Measurements from ENCODE around the gene SMURF2. TPM values are rescaled to one million over a fixed set of nuclear protein-coding genes. Genes with fewer than 3 reads are reported as not detected.

Gene SMURF2
- polyA plus RNA-seq, 1 of the 3 experiments (the other 2 are of a cell fraction) = 36.6 TPM

DNA sequence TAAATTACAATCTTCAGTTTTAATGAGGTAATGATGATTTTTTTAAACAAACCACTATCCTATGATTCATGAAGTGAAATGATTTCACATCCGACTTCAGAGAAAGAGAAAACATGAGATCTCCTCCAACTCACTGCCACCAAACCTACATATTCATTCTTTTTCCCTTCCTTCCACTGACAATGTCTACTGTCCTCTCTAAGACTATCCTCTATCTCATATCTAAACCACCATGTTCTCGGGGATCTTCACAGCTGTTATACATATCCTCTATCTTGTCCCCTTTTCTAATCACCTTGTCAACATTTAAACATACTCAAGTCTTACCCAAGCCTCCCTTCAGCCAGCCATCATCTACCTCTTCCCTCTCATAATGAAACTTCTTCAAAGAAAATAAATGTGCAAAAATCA, 53.5 kb downstream of the SMURF2 start:
- ChIA-PET CTCF (interaction anchor here (1.0 to 3.0 kb wide), 2 partner anchors 11 to 12 kb away, joined by 3 to 7 read pairs; no protein-coding TSS in a partner anchor), POLR2A (no interaction called here)
- no peaks in the 10 kb centered on the region; the same call in 1 of the 2 replicates for H3K9me3 ChIP-seq
- TF ChIP-seq FOSL2 (IDR thresholded peaks at IDR 0.05; ENCODE audit: borderline replicate concordance, low read depth) = peak; percentile 9; the same call in 1 of the 2 replicates
- TF ChIP-seq RXRA (IDR thresholded peaks at IDR 0.05; ENCODE audit: borderline replicate concordance, low read depth) = no peak
- H3K4me2 ChIP-seq = peak overlapping the region; percentile 20
- WGBS (ENCODE audit: low lambda C conversion rate) = 59% methylated on average over 2 of the region's 2 CpGs
- H3K79me2 ChIP-seq (ENCODE audit: insufficient read depth) = peaks cover 100% of the 10 kb centered on the region
- peaks cover 2 to 29% of the 10 kb centered on the region in 2 experiments; a peak in 3 of 4 replicates for H3K4me1 ChIP-seq (ENCODE audit: control insufficient read depth in 1 of 2, insufficient read depth in 2 of 2, low read depth in 1 of 2, low read length in 1 of 2)
- no peaks in the 10 kb centered on the region for H3K9me2 ChIP-seq
- no peak overlapping the region for H3K4me3 ChIP-seq (ENCODE audit: low read depth in 2 of 2, low read length in 1 of 2)
- H2AFZ ChIP-seq (ENCODE audit: low read depth) = no peak overlapping the region
- H3K27ac ChIP-seq (ENCODE audit: low read depth in 2 of 2, low read length in 1 of 2) = peak overlapping the region in 1 of 2 experiments; percentile 83; a peak in 3 of 4 replicates
- peaks cover 0 to 28% of the 10 kb centered on the region in 2 experiments for H3K36me3 ChIP-seq (replicated peaks in 1 of 2; ENCODE audit: control insufficient read depth in 1 of 2, insufficient read depth in 2 of 2, low read length in 1 of 2)
- no peaks in the 10 kb centered on the region for H3K27me3 ChIP-seq (ENCODE audit: insufficient read depth)
- H3K9ac ChIP-seq = peak overlapping the region; percentile 6; the same call in 1 of the 2 replicates
- peaks cover 97% of the 10 kb centered on the region for H4K20me1 ChIP-seq (ENCODE audit: insufficient read depth)
- no peak for DNase-seq
- H3F3A ChIP-seq (replicated peaks; ENCODE audit: insufficient read depth) = peaks cover 65% of the 10 kb centered on the region

GRCh38 chr17:64607862-64608565, 54.1 kb downstream of the SMURF2 start:
- Histone ChIP-seq H3K9ac (no peak overlapping the region), H3K9me2 (no peaks in the 10 kb centered on the region), H3K27me3 (ENCODE audit: insufficient read depth) (no peaks in the 10 kb centered on the region), H3K79me2 (ENCODE audit: insufficient read depth) (peaks cover 100% of the 10 kb centered on the region), H3F3A (replicated peaks; ENCODE audit: insufficient read depth) (peaks cover 68% of the 10 kb centered on the region), H3K9me3 (no peaks in the 10 kb centered on the region; the same call in 1 of the 2 replicates), H2AFZ (ENCODE audit: low read depth) (no peak overlapping the region), H3K4me1 (ENCODE audit: control insufficient read depth in 1 of 2, insufficient read depth in 2 of 2, low read depth in 1 of 2, low read length in 1 of 2) (peaks cover 2 to 29% of the 10 kb centered on the region in 2 experiments; a peak in 3 of 4 replicates), H3K4me3 (ENCODE audit: low read depth in 2 of 2, low read length in 1 of 2) (no peak overlapping the region), H4K20me1 (ENCODE audit: insufficient read depth) (peaks cover 99% of the 10 kb centered on the region), H3K27ac (ENCODE audit: low read depth in 2 of 2, low read length in 1 of 2) (peak overlapping the region in 1 of 2 experiments; percentile 83; a peak in 2 of 4 replicates), H3K4me2 (peak overlapping the region; percentile 20), H3K36me3 (replicated peaks in 1 of 2; ENCODE audit: control insufficient read depth in 1 of 2, insufficient read depth in 2 of 2, low read length in 1 of 2) (peaks cover 0 to 28% of the 10 kb centered on the region in 2 experiments)
- ChIA-PET POLR2A (no interaction called here), CTCF (interaction anchor here (1.0 to 3.0 kb wide), 2 partner anchors 11 to 12 kb away, joined by 3 to 7 read pairs; no protein-coding TSS in a partner anchor)
- no peak for TF ChIP-seq USF1 (IDR thresholded peaks at IDR 0.05; ENCODE audit: borderline replicate concordance, low read depth)
- no peak for TF ChIP-seq SMC3 (IDR thresholded peaks at IDR 0.05; ENCODE audit: low read depth, low read length)
- no peak for TF ChIP-seq POLR2AphosphoS5 (IDR thresholded peaks at IDR 0.05; ENCODE audit: low read depth, low read length)
- TF ChIP-seq CHD2 (IDR thresholded peaks at IDR 0.05; ENCODE audit: low read length, partially characterized antibody) = no peak
- TF ChIP-seq ZBTB33 (IDR thresholded peaks at IDR 0.05; ENCODE audit: borderline replicate concordance, low read depth) = no peak
- no peak for TF ChIP-seq NFIC (IDR thresholded peaks at IDR 0.05; ENCODE audit: borderline replicate concordance)
- TF ChIP-seq MXI1 (IDR thresholded peaks at IDR 0.05; ENCODE audit: low read depth, low read length) = no peak
- no peak for TF ChIP-seq EZH2phosphoT487 (IDR thresholded peaks at IDR 0.05; ENCODE audit: borderline replicate concordance, low read depth)
- no peak for TF ChIP-seq FOSL2 (IDR thresholded peaks at IDR 0.05; ENCODE audit: borderline replicate concordance, low read depth)
- no peak for TF ChIP-seq TCF12 (IDR thresholded peaks at IDR 0.05)
- TF ChIP-seq RCOR1 (IDR thresholded peaks at IDR 0.05; ENCODE audit: low read length) = no peak
- TF ChIP-seq GABPA (IDR thresholded peaks at IDR 0.05; ENCODE audit: low read depth) = no peak
- no peak for TF ChIP-seq YY1 (IDR thresholded peaks at IDR 0.05; ENCODE audit: low read depth)
- TF ChIP-seq MEF2A (IDR thresholded peaks at IDR 0.05; ENCODE audit: borderline replicate concordance, low read depth) = no peak
- TF ChIP-seq, protein P1, sequence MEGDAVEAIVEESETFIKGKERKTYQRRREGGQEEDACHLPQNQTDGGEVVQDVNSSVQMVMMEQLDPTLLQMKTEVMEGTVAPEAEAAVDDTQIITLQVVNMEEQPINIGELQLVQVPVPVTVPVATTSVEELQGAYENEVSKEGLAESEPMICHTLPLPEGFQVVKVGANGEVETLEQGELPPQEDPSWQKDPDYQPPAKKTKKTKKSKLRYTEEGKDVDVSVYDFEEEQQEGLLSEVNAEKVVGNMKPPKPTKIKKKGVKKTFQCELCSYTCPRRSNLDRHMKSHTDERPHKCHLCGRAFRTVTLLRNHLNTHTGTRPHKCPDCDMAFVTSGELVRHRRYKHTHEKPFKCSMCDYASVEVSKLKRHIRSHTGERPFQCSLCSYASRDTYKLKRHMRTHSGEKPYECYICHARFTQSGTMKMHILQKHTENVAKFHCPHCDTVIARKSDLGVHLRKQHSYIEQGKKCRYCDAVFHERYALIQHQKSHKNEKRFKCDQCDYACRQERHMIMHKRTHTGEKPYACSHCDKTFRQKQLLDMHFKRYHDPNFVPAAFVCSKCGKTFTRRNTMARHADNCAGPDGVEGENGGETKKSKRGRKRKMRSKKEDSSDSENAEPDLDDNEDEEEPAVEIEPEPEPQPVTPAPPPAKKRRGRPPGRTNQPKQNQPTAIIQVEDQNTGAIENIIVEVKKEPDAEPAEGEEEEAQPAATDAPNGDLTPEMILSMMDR (IDR thresholded peaks at IDR 0.05) = no peak
- TF ChIP-seq RAD21 (IDR thresholded peaks at IDR 0.05; ENCODE audit: low read length) = no peak
- no peak for TF ChIP-seq NRF1 (IDR thresholded peaks at IDR 0.05; ENCODE audit: low read depth, low read length)
- no peak for TF ChIP-seq JUND (IDR thresholded peaks at IDR 0.05)
- no peak for DNase-seq
- WGBS (ENCODE audit: low lambda C conversion rate) = 98% methylated on average over 2 of the region's 2 CpGs
